Endothelial cell of umbilical vein (primary cell): ENCODE data around the gene MCM3. TPM values are rescaled to one million over a fixed set of nuclear protein-coding genes. Genes with fewer than 3 reads are reported as not detected.

Experiments used
- BruUV-seq: library from RNA; stranded (reverse); fragments of 400-500 nt; replicated peaks from 2 replicates; lab custom pipeline; 2021; lab: Mats Ljungman, UMichigan
- CTCF ChIA-PET: fragments of 300-600, 350-600 bp; sonication (Branson Sonifier 250); formaldehyde crosslinking; loops from one replicate; lab custom pipeline; 2021; ENCODE audit warnings: antibody characterized with exemption, inconsistent platforms; lab: Charles Lee
- POLR2A ChIA-PET: fragments of 300-600, 350-600 bp; sonication (Branson Sonifier 250); formaldehyde crosslinking; loops from one replicate; lab custom pipeline; 2021; ENCODE audit warnings: antibody characterized with exemption, inconsistent platforms; lab: Charles Lee
- DNase-seq: peaks from one replicate; pipeline ENCODE4 v3.0.0-alpha.2; 2011; ENCODE audit warnings: low read depth, low spot score
- FAIRE-seq: peaks from 2 replicates; lab custom pipeline; 2011; peaks lifted over from hg19 to GRCh38; lab: Jason Lieb, UNC
- H2AFZ ChIP-seq: 2 replicates; pipeline ENCODE4 v1.6.0; 2012; ENCODE audit warnings: low read depth, low read length, control low read depth, inconsistent platforms
- H3K27ac ChIP-seq: 2 replicates; pipeline ENCODE4 v1.5.1; 2011; ENCODE audit warnings: low read depth, mild to moderate bottlenecking, control low read depth, low read length, moderate library complexity; ENCODE audit not compliant: insufficient read depth
- H3K27me3 ChIP-seq, 2 experiments: 2 replicates each; pipeline versions ENCODE4 v1.6.0 to v1.6.1; 2011; ENCODE audit warnings: low read length in 2 of 2, mixed read lengths in 1 of 2; ENCODE audit not compliant: control insufficient read depth in 2 of 2, insufficient read depth in 2 of 2
- H3K36me3 ChIP-seq, 2 experiments: 2 replicates in 1 of 2; 3 replicates in 1 of 2; pipeline ENCODE4 v1.5.1; 2011; ENCODE audit warnings: low read length in 2 of 2, mild to moderate bottlenecking in 1 of 2, moderate library complexity in 1 of 2; ENCODE audit not compliant: control insufficient read depth in 2 of 2, insufficient read depth in 2 of 2; ENCODE audit errors: extremely low read depth in 1 of 2
- H3K4me1 ChIP-seq: 3 replicates; pipeline ENCODE4 v1.5.1; 2011; ENCODE audit warnings: mild to moderate bottlenecking, low read length; ENCODE audit not compliant: control insufficient read depth, insufficient read depth; ENCODE audit errors: extremely low read depth
- H3K4me2 ChIP-seq: 2 replicates; pipeline ENCODE4 v1.6.1; 2011; ENCODE audit warnings: low read length, control low read depth, mixed read lengths; ENCODE audit not compliant: insufficient read depth
- H3K4me3 ChIP-seq, 3 experiments: fragments of 200-600 bp in 1 of 3; sonication (generic), shearing (Covaris generic) in 1 of 3; replicated peaks in 1 of 3; 2 replicates each; pipeline ENCODE4 v1.5.1; 2011 to 2016; ENCODE audit warnings: control low read depth in 3 of 3, low read length in 3 of 3, mild to moderate bottlenecking in 2 of 3, inconsistent platforms in 1 of 3, low read depth in 1 of 3, moderate library complexity in 1 of 3; ENCODE audit not compliant: insufficient read depth in 1 of 3
- H3K79me2 ChIP-seq: 2 replicates; pipeline ENCODE4 v1.6.0; 2012; ENCODE audit warnings: low read length, inconsistent platforms; ENCODE audit not compliant: control insufficient read depth, insufficient read depth
- H3K9ac ChIP-seq: replicated peaks from 2 replicates; pipeline ENCODE3; 2011; ENCODE audit warnings: low read length, control low read depth; ENCODE audit not compliant: insufficient read depth; ENCODE audit errors: extremely low read depth
- H3K9me1 ChIP-seq: replicated peaks from 3 replicates; pipeline ENCODE4 v1.6.0; 2011; ENCODE audit warnings: mild to moderate bottlenecking, low read length; ENCODE audit not compliant: control insufficient read depth, insufficient read depth; ENCODE audit errors: extremely low read depth
- H3K9me3 ChIP-seq: replicated peaks from 2 replicates; pipeline ENCODE4 v1.5.1; 2012; ENCODE audit warnings: low read length, inconsistent platforms; ENCODE audit not compliant: control insufficient read depth, insufficient read depth
- H4K20me1 ChIP-seq: replicated peaks from 2 replicates; pipeline ENCODE3; 2011; ENCODE audit warnings: mild to moderate bottlenecking, low read length; ENCODE audit not compliant: control insufficient read depth, insufficient read depth; ENCODE audit errors: extremely low read depth
- CTCF ChIP-seq, 2 donors: IDR thresholded peaks; 1 replicate in 1 of 2; 2 replicates in 1 of 2; pipeline ENCODE4 v1.5.1; 2011; ENCODE audit warnings: low read length in 2 of 2, mild to moderate bottlenecking in 2 of 2, moderate library complexity in 2 of 2, control low read depth in 1 of 2, inconsistent platforms in 1 of 2, low read depth in 1 of 2; ENCODE audit not compliant: insufficient read depth in 1 of 2; ENCODE audit errors: extremely low read depth in 1 of 2
- EZH2 ChIP-seq: IDR thresholded peaks from 2 replicates; pipeline ENCODE4 v1.6.1; 2012; ENCODE audit warnings: borderline replicate concordance, low read depth, mild to moderate bottlenecking, moderate library complexity, low read length, inconsistent platforms; ENCODE audit not compliant: severe bottlenecking
- FOS ChIP-seq: IDR thresholded peaks from 2 replicates; pipeline ENCODE4 v1.6.1; 2011; ENCODE audit warnings: mild to moderate bottlenecking, low read length, moderate library complexity, borderline replicate concordance; ENCODE audit not compliant: insufficient read depth
- GATA2 ChIP-seq: IDR thresholded peaks from 2 replicates; pipeline ENCODE4 v1.7.0; 2011; ENCODE audit warnings: low read depth, mild to moderate bottlenecking, moderate library complexity, mixed read lengths, low read length; ENCODE audit not compliant: insufficient read length, insufficient read depth
- JUN ChIP-seq: IDR thresholded peaks from 2 replicates; pipeline ENCODE4 v1.6.1; 2011; ENCODE audit warnings: borderline replicate concordance, low read depth; ENCODE audit not compliant: insufficient read length, insufficient read depth
- MAX ChIP-seq: IDR thresholded peaks from 2 replicates; pipeline ENCODE4 v1.6.1; 2011; ENCODE audit not compliant: insufficient read depth, insufficient read length
- MYC ChIP-seq: IDR thresholded peaks from one replicate; pipeline ENCODE4 v1.6.1; 2011; ENCODE audit warnings: mild to moderate bottlenecking, low read depth, low read length
- POLR2A ChIP-seq: IDR thresholded peaks from 2 replicates; pipeline ENCODE4 v1.6.1; 2012; ENCODE audit warnings: low read depth, mild to moderate bottlenecking, control low read depth, low read length
- POLR2AphosphoS5 ChIP-seq: IDR thresholded peaks from 2 replicates; pipeline ENCODE4 v1.6.1; 2012; ENCODE audit warnings: low read depth, mild to moderate bottlenecking, control low read depth, low read length, moderate library complexity; ENCODE audit not compliant: insufficient read depth
- dilution Hi-C: fragments of 300-500 bp; cut with MboI; formaldehyde crosslinking; loops from one replicate; pipeline ENCODE4 v1.15.0; 2019; ENCODE audit warnings: low sequenced_read_pairs; ENCODE audit not compliant: extremely low pct_ligation_motif_present
- intact Hi-C: fragments of 100-400 bp; cut with micrococcal nuclease; formaldehyde crosslinking; loops from one replicate; pipeline ENCODE4 v1.10.0; 2022
- polyA plus RNA-seq, 4 experiments: library from polyadenylated mRNA; depleted of rRNA in 3 of 4; stranded (reverse) in 3 of 4; unstranded in 1 of 4; fragments of >200 nt; gene quantifications; 2 replicates each; pipeline versions ENCODE4 v1.2.1 to v1.2.3, GENCODE V29; 2011 to 2012; ENCODE audit warnings: missing spikeins in 1 of 4
- total RNA-seq: library from RNA; stranded (reverse); gene quantifications from 2 replicates; pipeline ENCODE4 v1.2.3, GENCODE V29; 2021

Gene MCM3
- total and polyA plus RNA-seq, 2 donors (not counting 3 experiments of a cell fraction or from before 2014, with no cell fraction given) = 57.2 to 81.6 TPM

GRCh38 chr6:52300489-52300931 lies 16.0 kb upstream of the MCM3 start:
- H3K27ac ChIP-seq = no peak overlapping the region
- H3K9me1 ChIP-seq = no peaks in the 10 kb centered on the region
- TF ChIP-seq JUN = no peak
- TF ChIP-seq POLR2AphosphoS5 = no peak
- no peak for TF ChIP-seq GATA2
- no peak for TF ChIP-seq EZH2
- no peak for TF ChIP-seq CTCF (IDR thresholded peaks at IDR 0.05; ENCODE audit: extremely low read depth in 1 of 2, insufficient read depth in 1 of 2, low read depth in 1 of 2, low read length in 2 of 2)
- TF ChIP-seq MYC = no peak
- no peak for TF ChIP-seq FOS
- TF ChIP-seq POLR2A = no peak
- TF ChIP-seq MAX = no peak
- dilution Hi-C loops (no loop called here), intact Hi-C loops (no loop called here)
- no peaks in the 10 kb centered on the region for H3K79me2 ChIP-seq
- H3K36me3 ChIP-seq = no peaks in the 10 kb centered on the region
- H3K4me2 ChIP-seq = no peak overlapping the region
- no peak overlapping the region for H3K4me3 ChIP-seq
- H3K4me1 ChIP-seq = no peaks in the 10 kb centered on the region
- no TSS peak for BruUV-seq
- no peaks in the 10 kb centered on the region for H3K9me3 ChIP-seq
- H3K27me3 ChIP-seq = no peaks in the 10 kb centered on the region
- FAIRE-seq (no peak), DNase-seq (no peak)
- H4K20me1 ChIP-seq = no peaks in the 10 kb centered on the region
- H2AFZ ChIP-seq = no peak overlapping the region
- no peak overlapping the region for H3K9ac ChIP-seq
- ChIA-PET POLR2A (no interaction called here), CTCF (interaction anchor here (0.5 to 1.7 kb wide), 3 partner anchors 10 to 107 kb away, joined by 3 to 5 read pairs (median 3); partner anchors contain the start of gene MCM3)
